CD4-positive, alpha-beta T cell treated with Interleukin-4 for 4 hours (primary cell): Measurements from ENCODE around the gene ITGA3.
"Not testable (repeated sequence)": the region's sequence is repeated elsewhere in the genome, so short reads cannot be mapped to it uniquely, and the experiment has no call there.

Experiments
- DNase-seq: peaks from one replicate; pipeline ENCODE4 v3.0.0-alpha.2; 2020

Gene ITGA3

GRCh38 chr17:50053654-50053960 lies 2.3 kb upstream of the ITGA3 start:
- no peak for DNase-seq

GRCh38 chr17:50055055-50055425 lies 870 bp upstream of the ITGA3 start:
- DNase-seq: peak; percentile 12

- peak; percentile 43 for DNase-seq
These were observed 479 bp downstream of the ITGA3 start for GRCh38 chr17:50056217-50056960.

- no peak for DNase-seq
These were observed 1.0 kb downstream of the ITGA3 start for GRCh38 chr17:50056961-50057330.

GRCh38 chr17:50057521-50057991 lies 1.6 kb downstream of the ITGA3 start:
- DNase-seq: no peak

- DNase-seq: no peak
These were observed 2.5 kb downstream of the ITGA3 start for GRCh38 chr17:50058296-50058953.

- DNase-seq: no peak
These were observed 3.3 kb downstream of the ITGA3 start for GRCh38 chr17:50059256-50059655.

- no peak for DNase-seq
These were observed 3.9 kb downstream of the ITGA3 start for GRCh38 chr17:50059759-50060273.

- no peak for DNase-seq
These were observed 5.2 kb downstream of the ITGA3 start for GRCh38 chr17:50060951-50061712.

- DNase-seq: not testable (repeated sequence)
These were observed 5.8 kb downstream of the ITGA3 start for GRCh38 chr17:50061713-50062045.

- DNase-seq: no peak
These were observed 6.7 kb downstream of the ITGA3 start for GRCh38 chr17:50062293-50063243.

- no peak for DNase-seq
These were observed 7.8 kb downstream of the ITGA3 start for GRCh38 chr17:50063561-50064252.

GRCh38 chr17:50064253-50065001 lies 8.5 kb downstream of the ITGA3 start:
- no peak for DNase-seq

GRCh38 chr17:50065056-50065455 lies 9.1 kb downstream of the ITGA3 start:
- DNase-seq: no peak

- DNase-seq: no peak
These were observed 11.1 kb downstream of the ITGA3 start for GRCh38 chr17:50066995-50067394.

- DNase-seq: no peak
These were observed 12.1 kb downstream of the ITGA3 start for GRCh38 chr17:50067996-50068395.

GRCh38 chr17:50070908-50071680 lies 15.2 kb downstream of the ITGA3 start:
- no peak for DNase-seq

- no peak for DNase-seq
These were observed 15.8 kb downstream of the ITGA3 start for GRCh38 chr17:50071692-50072091.

GRCh38 chr17:50072130-50072529 lies 16.2 kb downstream of the ITGA3 start:
- DNase-seq: no peak

GRCh38 chr17:50072925-50073324 lies 17.0 kb downstream of the ITGA3 start:
- DNase-seq: no peak

GRCh38 chr17:50074227-50074626 lies 18.3 kb downstream of the ITGA3 start:
- no peak for DNase-seq
